Thyroid gland (tissue), 4 donors: ENCODE data around the gene WIPF2.
"Not testable (repeated sequence)": the region's sequence is repeated elsewhere in the genome, so short reads cannot be mapped to it uniquely, and the experiment has no call there.

Source experiments
- CTCF ChIP-seq, 6 experiments: fragments of 200-600 bp in 3 of 6; fragments of 450-650 bp in 3 of 6; sonication (generic) in 3 of 6; IDR thresholded peaks; one replicate each; pipeline ENCODE4 v1.5.1; 2016 to 2019; ENCODE audit warnings: antibody characterized with exemption in 6 of 6, mild to moderate bottlenecking in 2 of 6, inconsistent platforms in 1 of 6, moderate library complexity in 1 of 6
- POLR2A ChIP-seq, 2 donors: fragments of 450-650 bp; IDR thresholded peaks; one replicate each; pipeline ENCODE4 v1.6.1; 2017; ENCODE audit warnings: antibody characterized with exemption in 2 of 2, mild to moderate bottlenecking in 2 of 2, moderate library complexity in 1 of 2

- TF ChIP-seq CTCF, POLR2A (IDR thresholded peaks at IDR 0.05): not testable (repeated sequence)
These were observed 21.1 kb upstream of the WIPF2 start for GRCh38 chr17:40197965-40198456.
